ENCODE measurements around the gene IL6.
"Not testable (repeated sequence)": the region's sequence is repeated elsewhere in the genome, so short reads cannot be mapped to it uniquely, and the experiment has no call there.

Gene IL6

GRCh38 chr7:22727714-22728035 lies 675 bp downstream of the IL6 start:
- DNase-seq (ENCODE audit: low read depth): no peak

GRCh38 chr7:22728401-22729029 lies 1.5 kb downstream of the IL6 start:
- no peak for DNase-seq (ENCODE audit: low read depth)

GRCh38 chr7:22729180-22729825 lies 2.3 kb downstream of the IL6 start:
- no peak for DNase-seq (ENCODE audit: low read depth)

GRCh38 chr7:22730066-22730710 lies 3.2 kb downstream of the IL6 start:
- DNase-seq (ENCODE audit: low read depth): no peak

- DNase-seq (ENCODE audit: low read depth): no peak
Measured at GRCh38 chr7:22730921-22731654, 4.1 kb downstream of the IL6 start.

- no peak for DNase-seq (ENCODE audit: low read depth)
Measured at GRCh38 chr7:22731766-22732165, 4.8 kb downstream of the IL6 start.

GRCh38 chr7:22732556-22733126 lies 5.6 kb downstream of the IL6 start:
- no peak for DNase-seq (ENCODE audit: low read depth)

- no peak for DNase-seq (ENCODE audit: low read depth)
Measured at GRCh38 chr7:22733761-22734160, 6.8 kb downstream of the IL6 start.

GRCh38 chr7:22743014-22743413 lies 16.0 kb downstream of the IL6 start:
- DNase-seq (ENCODE audit: low read depth): no peak

- no peak for DNase-seq (ENCODE audit: low read depth)
Measured at GRCh38 chr7:22751341-22751740, 24.3 kb downstream of the IL6 start.

GRCh38 chr7:22757338-22757994 lies 30.5 kb downstream of the IL6 start:
- DNase-seq (ENCODE audit: low read depth): no peak

GRCh38 chr7:22758576-22758975 lies 31.6 kb downstream of the IL6 start:
- no peak for DNase-seq (ENCODE audit: low read depth)

- no peak for DNase-seq (ENCODE audit: low read depth)
Measured at GRCh38 chr7:22759721-22760120, 32.7 kb downstream of the IL6 start.

- no peak for DNase-seq (ENCODE audit: low read depth)
Measured at GRCh38 chr7:22762866-22763265, 35.9 kb downstream of the IL6 start.

GRCh38 chr7:22765609-22766008 lies 38.6 kb downstream of the IL6 start:
- no peak for DNase-seq (ENCODE audit: low read depth)

- DNase-seq (ENCODE audit: low read depth): no peak
Measured at GRCh38 chr7:22771194-22771871, 44.3 kb downstream of the IL6 start.

GRCh38 chr7:22771872-22772228 lies 44.9 kb downstream of the IL6 start:
- DNase-seq (ENCODE audit: low read depth): no peak

GRCh38 chr7:22772885-22773284 lies 45.9 kb downstream of the IL6 start:
- DNase-seq (ENCODE audit: low read depth): no peak

GRCh38 chr7:22776964-22777363 lies 50.0 kb downstream of the IL6 start:
- no peak for DNase-seq (ENCODE audit: low read depth)

- DNase-seq (ENCODE audit: low read depth): not testable (repeated sequence)
Measured at GRCh38 chr7:22779730-22780323, 52.8 kb downstream of the IL6 start.

- DNase-seq (ENCODE audit: low read depth): peak; percentile 96
Measured at GRCh38 chr7:22781230-22781711, 54.3 kb downstream of the IL6 start.

All from GM04503 (cell line).